Adrenal gland (tissue), 12 donors: ENCODE data around the gene PDE9A. TPM values are rescaled to one million over a fixed set of nuclear protein-coding genes. Genes with fewer than 3 reads are reported as not detected.
A peak's percentile ranks its signal among the peaks of the same experiment; 100 is the strongest.

Experiments
- DNase-seq, 7 donors: peaks; one replicate each; pipeline ENCODE4 v3.0.0-alpha.2; 2019 to 2020
- H3K27ac ChIP-seq, 5 donors: fragments of 200-600 bp; sonication (generic) in 4 of 5; 1 replicate in 3 of 5; 2 replicates in 2 of 5; pipeline versions ENCODE4 v1.5.1 to v1.8.0; 2016 to 2020; ENCODE audit warnings: mild to moderate bottlenecking in 1 of 5
- H3K27me3 ChIP-seq: fragments of 200-600 bp; 2 replicates; pipeline ENCODE4 v1.8.0; 2021
- H3K36me3 ChIP-seq, 2 donors: fragments of 200-600 bp; replicated peaks in 1 of 2; 1 replicate in 1 of 2; 2 replicates in 1 of 2; pipeline versions ENCODE4 v1.5.1 to v1.8.0; 2018 to 2022
- H3K4me1 ChIP-seq, 2 donors: fragments of 200-600 bp; replicated peaks in 1 of 2; 1 replicate in 1 of 2; 2 replicates in 1 of 2; pipeline versions ENCODE4 v1.5.1 to v1.8.0; 2018 to 2021
- H3K4me3 ChIP-seq, 4 donors: fragments of 200-600 bp; sonication (generic) in 3 of 4; one replicate each; pipeline ENCODE4 v1.5.1; 2016 to 2018
- H3K9me3 ChIP-seq, 3 donors: fragments of 200-600 bp; sonication (generic) in 1 of 3; replicated peaks in 1 of 3; 1 replicate in 2 of 3; 2 replicates in 1 of 3; pipeline versions ENCODE4 v1.5.1 to v1.8.0; 2016 to 2021
- POLR2A ChIP-seq, 2 donors: fragments of 450-650 bp; IDR thresholded peaks; one replicate each; pipeline ENCODE4 v1.6.1; 2017; ENCODE audit warnings: antibody characterized with exemption in 2 of 2, mild to moderate bottlenecking in 2 of 2, moderate library complexity in 1 of 2
- WGBS, 4 donors: extraction: QIAGEN DNeasy Blood & Tissue Kit in 2 of 4; methylation state at CpG; one replicate each; pipeline versions ENCODE4 v1.1.5 to v1.1.7; 2013 to 2017; 5-methylcytosine and 5-hydroxymethylcytosine counted together
- intact Hi-C, 2 donors: fragments of 100-400 bp; cut with DNase I; formaldehyde crosslinking; loops; one replicate each; pipeline versions ENCODE4 v1.14.1 to v1.15.0; 2022 to 2023
- polyA plus RNA-seq, 3 donors: library from polyadenylated mRNA; stranded (reverse); fragments of 200-250 nt in 2 of 3; fragments of 350-450 nt in 1 of 3; fragmentation: Illumina TruSeq in 1 of 3; extraction: RNeasy Lipid Tissue Mini Kit (QIAGEN cat#74804) in 1 of 3; gene quantifications; one replicate each; pipeline ENCODE4 v1.2.3, GENCODE V29; 2013 to 2014
- total RNA-seq, 9 donors: library from RNA; depleted of rRNA in 4 of 9; stranded (reverse); fragments of >200 nt in 4 of 9; fragments of 120-200 nt in 1 of 9; fragmentation: NEBNext Ultra II Directional in 1 of 9; extraction: Animal tissue kit (Norgen Biotek cat#: 25700) in 1 of 9; gene quantifications; one replicate each; pipeline versions ENCODE4 v1.1.0 to v1.2.4, GENCODE V29; 2013 to 2023
- TF ChIP-seq, protein P1 (sequence below), 6 experiments: fragments of 450-650 bp in 4 of 6; fragments of 200-600 bp in 2 of 6; sonication (generic) in 1 of 6; IDR thresholded peaks; 1 replicate in 5 of 6; 2 replicates in 1 of 6; pipeline versions ENCODE4 v1.5.1 to v1.8.0; 2016 to 2021; ENCODE audit warnings: antibody characterized with exemption in 6 of 6, mild to moderate bottlenecking in 2 of 6, moderate library complexity in 1 of 6
- donor health status: healthy with polysubstance abuse.
- donor health status: Bipolar disorder and iron deficiency.
- donor health status: DM: yes; HTN: yes; CAD: no.
- donor health status: DM: no; HTN: no; CAD: no.
- donor health status: DM: no; HTN: no; CAD: no.
- donor health status: DM: yes; HTN: yes; CAD: no.

Gene PDE9A
- total and polyA plus RNA-seq, 12 donors = 4.6 to 58.1 (median 19.5) TPM

GRCh38 chr21:42760951-42761751 is 107.7 kb downstream of the PDE9A start:
- 83 to 92% (median 90%) methylated on average over 11 to 21 of the region's 21 CpGs for WGBS, 4 donors
- no peak for DNase-seq
- Histone ChIP-seq H3K27ac (no peak overlapping the region), H3K4me1 (no peaks in the 10 kb centered on the region), H3K4me3 (no peak overlapping the region), H3K27me3 (no peaks in the 10 kb centered on the region), H3K9me3 (no peaks in the 10 kb centered on the region), H3K36me3 (no peaks in the 10 kb centered on the region)
- intact Hi-C loops = no loop called here
- TF ChIP-seq, protein P1, sequence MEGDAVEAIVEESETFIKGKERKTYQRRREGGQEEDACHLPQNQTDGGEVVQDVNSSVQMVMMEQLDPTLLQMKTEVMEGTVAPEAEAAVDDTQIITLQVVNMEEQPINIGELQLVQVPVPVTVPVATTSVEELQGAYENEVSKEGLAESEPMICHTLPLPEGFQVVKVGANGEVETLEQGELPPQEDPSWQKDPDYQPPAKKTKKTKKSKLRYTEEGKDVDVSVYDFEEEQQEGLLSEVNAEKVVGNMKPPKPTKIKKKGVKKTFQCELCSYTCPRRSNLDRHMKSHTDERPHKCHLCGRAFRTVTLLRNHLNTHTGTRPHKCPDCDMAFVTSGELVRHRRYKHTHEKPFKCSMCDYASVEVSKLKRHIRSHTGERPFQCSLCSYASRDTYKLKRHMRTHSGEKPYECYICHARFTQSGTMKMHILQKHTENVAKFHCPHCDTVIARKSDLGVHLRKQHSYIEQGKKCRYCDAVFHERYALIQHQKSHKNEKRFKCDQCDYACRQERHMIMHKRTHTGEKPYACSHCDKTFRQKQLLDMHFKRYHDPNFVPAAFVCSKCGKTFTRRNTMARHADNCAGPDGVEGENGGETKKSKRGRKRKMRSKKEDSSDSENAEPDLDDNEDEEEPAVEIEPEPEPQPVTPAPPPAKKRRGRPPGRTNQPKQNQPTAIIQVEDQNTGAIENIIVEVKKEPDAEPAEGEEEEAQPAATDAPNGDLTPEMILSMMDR (IDR thresholded peaks at IDR 0.05) = no peak
- TF ChIP-seq POLR2A (IDR thresholded peaks at IDR 0.05) = no peak

GRCh38 chr21:42761776-42762335 is 108.4 kb downstream of the PDE9A start:
- no peaks in the 10 kb centered on the region for H3K36me3 ChIP-seq
- no peaks in the 10 kb centered on the region for H3K9me3 ChIP-seq
- H3K4me1 ChIP-seq = no peaks in the 10 kb centered on the region
- no peaks in the 10 kb centered on the region for H3K27me3 ChIP-seq
- TF ChIP-seq, protein P1 (IDR thresholded peaks at IDR 0.05) = no peak
- no peak for TF ChIP-seq POLR2A (IDR thresholded peaks at IDR 0.05)
- no peak overlapping the region for H3K4me3 ChIP-seq
- intact Hi-C loops = no loop called here
- DNase-seq = no peak
- WGBS, 4 donors = 82 to 93% (median 90%) methylated on average over 9 to 18 of the region's 18 CpGs
- H3K27ac ChIP-seq = no peak overlapping the region

- H3K27ac ChIP-seq = no peak overlapping the region
- peak in 1 of 7 donors; percentile 11 for DNase-seq
- no peaks in the 10 kb centered on the region for H3K9me3 ChIP-seq
- no peaks in the 10 kb centered on the region for H3K4me1 ChIP-seq
- no peaks in the 10 kb centered on the region for H3K27me3 ChIP-seq
- H3K4me3 ChIP-seq = no peak overlapping the region
- 91 to 95% (median 92%) methylated on average over 20 to 25 of the region's 25 CpGs for WGBS, 4 donors
- H3K36me3 ChIP-seq = peaks cover 0 to 4% of the 10 kb centered on the region in 2 donors
- intact Hi-C loops = no loop called here
- TF ChIP-seq, protein P1 (IDR thresholded peaks at IDR 0.05) = no peak
- TF ChIP-seq POLR2A (IDR thresholded peaks at IDR 0.05) = no peak
Observed at GRCh38 chr21:42763581-42764442, 110.4 kb downstream of the PDE9A start.

DNA sequence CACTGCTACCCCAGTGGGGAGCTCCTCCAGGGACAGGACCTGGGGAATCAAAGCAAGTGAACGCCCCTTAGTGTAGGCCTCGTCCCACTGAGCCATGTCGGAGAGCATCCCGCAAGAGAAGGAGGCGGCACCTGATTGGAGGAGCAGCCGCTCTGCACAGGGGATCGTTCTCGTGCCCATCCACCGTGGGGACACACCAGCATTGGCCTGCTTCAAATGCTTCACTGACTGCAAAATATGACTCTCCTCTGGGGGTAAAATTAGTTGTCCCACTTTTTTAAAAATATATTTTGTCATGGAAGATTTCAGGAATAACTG is 111.0 kb downstream of the PDE9A start:
- Histone ChIP-seq H3K27ac (no peak overlapping the region), H3K9me3 (no peaks in the 10 kb centered on the region), H3K4me1 (no peaks in the 10 kb centered on the region), H3K27me3 (no peaks in the 10 kb centered on the region), H3K36me3 (peaks cover 0 to 9% of the 10 kb centered on the region in 2 donors), H3K4me3 (no peak overlapping the region)
- TF ChIP-seq POLR2A (IDR thresholded peaks at IDR 0.05) = no peak
- TF ChIP-seq, protein P1 (IDR thresholded peaks at IDR 0.05) = no peak
- 95 to 99% (median 95%) methylated on average over 9 of the region's 9 CpGs for WGBS, 4 donors
- DNase-seq = no peak
- intact Hi-C loops = no loop called here
